ENCODE measurements around the gene ADRA2C. TPM values are rescaled to one million over a fixed set of nuclear protein-coding genes. Genes with fewer than 3 reads are reported as not detected.

Gene ADRA2C
- not detected in 2 replicates for total RNA-seq

DNA sequence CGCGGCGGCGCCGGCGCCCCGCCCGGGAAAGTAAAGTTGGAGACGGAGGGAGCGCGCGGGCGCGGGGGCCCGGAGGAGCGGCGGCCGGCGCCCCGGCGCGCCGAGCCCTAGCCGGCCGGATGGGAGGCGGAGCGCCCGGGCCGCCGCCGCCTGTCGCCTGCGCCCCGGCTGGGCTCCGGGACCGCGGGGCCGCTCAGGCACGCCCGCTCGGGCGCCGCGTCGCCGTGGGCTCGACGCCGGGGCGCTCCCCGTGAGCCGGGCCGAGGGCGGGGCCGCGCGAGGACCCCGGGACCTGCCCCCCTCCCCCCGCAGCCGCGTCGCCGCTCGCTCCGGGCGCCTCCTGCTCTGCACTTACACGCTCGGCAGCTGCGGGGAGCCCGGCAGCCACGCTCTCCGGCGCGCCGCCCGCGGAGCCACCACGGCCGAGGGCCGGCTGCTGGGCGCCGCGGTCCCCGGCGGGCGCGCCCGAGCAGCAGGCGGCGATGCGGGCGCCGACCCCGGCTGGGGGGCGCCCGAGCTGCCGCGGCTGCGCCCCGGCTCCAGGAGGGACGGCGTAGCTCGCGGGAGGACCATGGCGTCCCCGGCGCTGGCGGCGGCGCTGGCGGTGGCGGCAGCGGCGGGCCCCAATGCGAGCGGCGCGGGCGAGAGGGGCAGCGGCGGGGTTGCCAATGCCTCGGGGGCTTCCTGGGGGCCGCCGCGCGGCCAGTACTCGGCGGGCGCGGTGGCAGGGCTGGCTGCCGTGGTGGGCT, at the start of gene ADRA2C:
Gene ADRA2C (plus strand): TSS at position 350 of the 749 bp plus-strand sequence. CDS start 222 bp downstream, at position 572.

Other genes starting within 250 kb of the ADRA2C start
- gene LRPAP1, start 234.0 kb upstream of the ADRA2C start, total RNA-seq: 154 and 246 TPM in 2 replicates

All from cardiac atrium fibroblast (primary cell).